IPS DF 6.9 (cell line): ENCODE results near the gene VANGL1.
"Not testable (repeated sequence)": the region's sequence is repeated elsewhere in the genome, so short reads cannot be mapped to it uniquely, and the experiment has no call there.

ENCODE experiments used
- DNase-seq: peaks from one replicate; pipeline ENCODE4 v3.0.0-alpha.2; 2013; ENCODE audit warnings: low read depth, low spot score
- H3K27ac ChIP-seq: one replicate; pipeline ENCODE4 v1.5.1; 2013; ENCODE audit warnings: low read length, control low read depth
- H3K27me3 ChIP-seq: 2 replicates; pipeline ENCODE4 v1.6.1; 2013; ENCODE audit warnings: mild to moderate bottlenecking, low read length; ENCODE audit not compliant: control insufficient read depth, insufficient read depth
- H3K36me3 ChIP-seq: 2 replicates; pipeline ENCODE4 v1.6.1; 2013; ENCODE audit warnings: low read length; ENCODE audit not compliant: control insufficient read depth, insufficient read depth
- H3K4me1 ChIP-seq: 2 replicates; pipeline ENCODE4 v1.6.1; 2013; ENCODE audit warnings: low read length; ENCODE audit not compliant: control insufficient read depth, insufficient read depth
- H3K4me3 ChIP-seq: 2 replicates; pipeline ENCODE4 v1.5.1; 2013; ENCODE audit warnings: mild to moderate bottlenecking, low read length
- H3K9me3 ChIP-seq: 2 replicates; pipeline ENCODE4 v1.6.1; 2013; ENCODE audit warnings: low read length, inconsistent platforms; ENCODE audit not compliant: control insufficient read depth, insufficient read depth
- WGBS: extraction: QIAGEN DNeasy Blood & Tissue Kit; methylation state at CpG from one replicate; pipeline ENCODE4 v1.1.7; 2013; ENCODE audit warnings: mixed read lengths, missing lambda C conversion rate; ENCODE audit not compliant: insufficient read length, insufficient coverage; 5-methylcytosine and 5-hydroxymethylcytosine counted together

VANGL1 gene

DNA sequence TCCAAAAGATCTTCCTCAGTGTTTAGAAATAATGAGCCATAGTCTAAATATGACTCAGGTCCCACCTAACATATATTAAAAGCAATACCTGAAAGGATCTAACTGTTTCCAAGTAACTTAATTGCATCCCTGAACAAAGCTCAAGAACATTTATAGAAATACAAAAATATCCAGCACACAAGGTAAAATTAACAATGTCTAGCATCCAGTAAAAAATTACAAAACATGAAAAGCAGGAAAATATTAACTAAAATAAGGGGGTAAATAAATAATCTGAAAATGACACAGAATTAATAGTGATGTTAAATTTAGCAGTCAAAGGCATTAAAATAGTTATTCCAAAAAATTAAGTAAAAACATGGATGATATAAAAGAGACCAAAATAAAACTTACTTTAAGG, 21.3 kb upstream of the VANGL1 start:
- H3K27me3 ChIP-seq, result no peaks in the 10 kb centered on the region

DNA sequence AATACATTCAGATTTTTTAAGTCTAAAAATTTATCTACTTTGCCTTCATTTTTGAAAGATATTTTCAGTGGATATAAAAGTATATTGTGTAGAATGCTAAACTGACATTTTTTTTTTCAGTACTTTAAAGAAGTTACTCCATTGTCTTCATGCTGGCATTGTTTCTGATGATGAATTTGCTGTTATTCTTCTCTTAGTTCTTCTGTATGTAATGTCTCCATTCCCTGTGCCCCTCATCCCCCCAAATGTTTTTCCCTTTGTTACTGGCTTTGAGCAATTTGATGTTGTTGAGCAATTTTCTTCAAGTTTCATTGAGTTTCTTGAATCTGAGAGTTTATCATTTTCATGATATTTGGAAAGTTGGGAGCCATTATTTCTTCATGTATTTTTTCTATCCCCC, 20.8 kb upstream of the VANGL1 start:
- Histone ChIP-seq H3K27ac (no peak overlapping the region), H3K4me3 (no peak overlapping the region), H3K27me3 (no peaks in the 10 kb centered on the region), H3K36me3 (no peaks in the 10 kb centered on the region), H3K4me1 (no peaks in the 10 kb centered on the region), H3K9me3 (no peaks in the 10 kb centered on the region)
- DNase-seq, result no peak

More for the DNA sequence above, 21.3 kb upstream of the VANGL1 start:
- Histone ChIP-seq H3K36me3 (no peaks in the 10 kb centered on the region), H3K4me1 (no peaks in the 10 kb centered on the region), H3K27ac (no peak overlapping the region), H3K4me3 (no peak overlapping the region), H3K9me3 (no peaks in the 10 kb centered on the region)
- no peak for DNase-seq

DNA sequence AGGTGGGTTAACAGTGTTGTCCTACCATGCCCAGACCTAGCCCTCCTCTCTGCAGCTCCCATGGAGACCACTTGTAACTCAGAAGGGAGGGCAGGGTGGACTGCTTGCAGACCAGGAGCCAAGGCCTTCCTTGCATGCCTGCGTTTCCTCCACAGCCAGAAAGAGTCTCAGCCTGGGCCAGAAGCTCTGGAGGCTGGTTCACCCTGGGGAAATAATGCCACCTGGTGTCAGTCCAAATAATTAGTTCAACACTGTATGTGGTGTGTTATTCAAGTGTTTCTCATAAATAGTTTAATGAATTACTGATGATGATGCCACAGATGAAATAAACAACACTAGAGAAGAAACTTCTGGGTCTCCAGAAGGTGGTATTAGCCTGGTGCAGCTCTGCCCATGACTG, 16.9 kb upstream of the VANGL1 start:
- no peaks in the 10 kb centered on the region for H3K9me3 ChIP-seq
- H3K27me3 ChIP-seq, result no peaks in the 10 kb centered on the region
- DNase-seq, result no peak
- H3K4me3 ChIP-seq, result no peak overlapping the region
- H3K36me3 ChIP-seq, result no peaks in the 10 kb centered on the region
- H3K27ac ChIP-seq, result no peak overlapping the region
- no CpG with 5 or more reads among the region's 1 CpG for WGBS
- no peaks in the 10 kb centered on the region for H3K4me1 ChIP-seq

DNA sequence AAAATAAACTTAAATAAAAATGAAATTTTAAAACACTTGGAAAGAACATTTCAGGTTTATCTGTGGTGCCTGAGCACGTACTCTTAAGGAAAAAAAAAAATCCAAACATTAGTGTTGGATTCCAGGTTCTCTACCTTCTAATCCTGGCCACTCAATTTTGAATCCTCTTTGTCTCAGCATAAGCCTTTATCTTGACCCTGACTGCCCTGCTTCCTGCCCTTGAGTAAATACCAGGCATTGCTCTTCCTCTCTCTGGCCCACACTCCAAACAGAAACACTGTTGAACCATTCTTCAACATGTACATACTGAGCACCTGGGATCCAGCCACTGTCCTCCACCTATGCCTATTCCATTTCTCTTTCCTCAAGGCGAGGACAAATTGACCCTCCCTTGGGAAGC, 11.4 kb upstream of the VANGL1 start:
- no peak overlapping the region for H3K27ac ChIP-seq

DNA sequence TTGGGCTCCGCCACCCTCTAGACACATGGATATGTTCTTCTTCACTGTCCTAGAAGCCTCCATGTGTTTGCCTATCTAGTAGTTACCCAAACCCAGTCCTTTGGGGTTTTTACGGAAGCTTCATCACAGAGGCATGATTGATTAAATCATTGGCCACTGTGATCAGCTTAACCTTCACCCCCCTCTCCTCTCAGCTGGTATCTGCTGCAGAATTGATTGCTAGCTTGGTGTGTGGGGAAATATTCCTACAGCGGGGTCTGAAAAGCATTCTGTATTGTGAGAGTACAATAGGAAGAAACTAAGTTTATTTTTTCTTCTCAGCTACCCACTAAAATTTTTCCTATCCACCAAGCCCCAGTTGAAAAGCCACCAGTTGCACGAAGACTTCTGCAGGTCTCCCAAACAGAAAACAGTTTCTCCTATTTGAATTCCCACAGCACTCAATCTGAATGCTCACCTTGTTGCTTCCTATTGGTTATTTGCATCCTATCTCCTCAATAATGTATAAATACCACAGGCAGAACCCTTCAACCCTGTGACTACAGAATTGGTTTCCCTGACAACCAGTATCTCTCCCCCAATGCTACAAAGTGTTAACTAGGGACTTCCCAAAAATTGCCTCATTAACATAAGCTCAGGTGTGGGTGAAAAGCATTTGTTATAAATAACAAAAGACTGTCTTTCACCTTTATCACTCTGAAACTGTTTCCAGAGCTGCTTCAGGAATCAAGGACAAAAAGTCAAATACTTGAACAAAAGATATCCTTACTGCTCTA, 9.3 kb upstream of the VANGL1 start:
- no peak for DNase-seq
- H3K4me3 ChIP-seq, result no peak overlapping the region
- H3K27me3 ChIP-seq, result no peaks in the 10 kb centered on the region
- no CpG with 5 or more reads among the region's 4 CpGs for WGBS
- no peak overlapping the region for H3K27ac ChIP-seq
- no peaks in the 10 kb centered on the region for H3K9me3 ChIP-seq
- no peaks in the 10 kb centered on the region for H3K36me3 ChIP-seq
- peaks cover 1% of the 10 kb centered on the region for H3K4me1 ChIP-seq

More for the DNA sequence above, 11.4 kb upstream of the VANGL1 start:
- Histone ChIP-seq H3K36me3 (no peaks in the 10 kb centered on the region), H3K4me3 (no peak overlapping the region), H3K27me3 (no peaks in the 10 kb centered on the region), H3K4me1 (peaks cover 1% of the 10 kb centered on the region), H3K9me3 (no peaks in the 10 kb centered on the region)
- DNase-seq, result no peak
- no CpG with 5 or more reads among the region's 2 CpGs for WGBS

DNA sequence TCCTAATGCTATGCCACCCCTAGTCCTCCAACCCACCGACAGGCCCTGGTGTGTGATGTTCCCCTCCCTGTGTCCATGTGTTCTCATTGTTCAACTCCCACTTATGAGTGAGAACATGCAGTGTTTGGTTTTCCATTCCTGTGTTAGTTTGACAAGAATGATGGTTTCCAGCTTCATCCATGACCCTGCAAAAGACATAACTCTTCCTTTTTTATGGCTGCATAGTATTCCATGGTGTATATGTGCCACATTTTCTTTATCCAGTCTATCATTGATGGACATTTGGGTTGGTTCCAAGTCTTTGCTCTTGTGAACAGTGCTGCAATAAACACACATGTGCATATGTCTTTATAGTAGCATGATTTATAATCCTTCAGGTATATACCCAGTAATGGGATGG, 8.2 kb upstream of the VANGL1 start:
- not testable (repeated sequence) for H3K36me3 ChIP-seq, DNase-seq, H3K27me3 ChIP-seq, H3K4me1 ChIP-seq, H3K27ac ChIP-seq, H3K4me3 ChIP-seq, H3K9me3 ChIP-seq
- no CpG with 5 or more reads among the region's 1 CpG for WGBS

DNA sequence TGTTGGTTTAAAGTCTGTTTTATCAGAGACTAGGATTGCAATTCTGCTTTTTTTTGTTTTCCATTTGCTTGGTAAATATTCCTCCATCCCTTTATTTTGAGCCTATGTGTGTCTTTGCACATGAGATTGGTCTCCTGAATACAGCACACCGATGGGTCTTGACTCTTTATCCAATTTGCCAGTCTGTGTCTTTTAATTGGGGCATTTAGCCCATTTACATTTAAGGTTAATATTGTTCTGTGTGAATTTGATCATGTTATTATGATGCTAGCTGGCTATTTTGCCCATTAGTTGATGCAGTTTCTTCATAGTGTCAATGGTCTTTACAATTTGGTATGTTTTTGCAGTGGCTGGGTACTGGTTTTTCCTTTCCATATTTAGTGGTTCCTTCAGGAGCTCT, 4.5 kb upstream of the VANGL1 start:
- not testable (repeated sequence) for H3K36me3 ChIP-seq, DNase-seq, H3K9me3 ChIP-seq, H3K4me3 ChIP-seq, H3K4me1 ChIP-seq, H3K27me3 ChIP-seq, H3K27ac ChIP-seq
- WGBS, result no CpG with 5 or more reads among the region's 1 CpG

DNA sequence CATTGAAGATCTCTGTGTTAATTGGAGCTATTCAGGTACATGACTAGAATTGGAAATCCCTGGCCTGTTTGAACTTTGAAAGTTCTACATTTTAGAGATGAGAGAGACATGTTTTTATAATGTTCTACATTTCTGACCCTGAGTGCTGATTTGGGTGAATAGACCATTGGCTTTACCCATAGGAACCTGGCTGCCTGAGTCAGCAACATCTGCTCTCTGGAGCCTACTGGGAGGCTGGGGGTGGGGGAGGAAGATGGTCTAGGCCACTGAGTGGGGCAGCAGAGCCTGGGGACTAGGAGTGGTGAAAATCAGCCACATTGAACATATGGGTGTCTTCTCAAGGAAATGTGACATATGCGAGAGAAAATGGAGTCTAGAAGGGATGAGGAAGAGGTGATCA, 1.4 kb upstream of the VANGL1 start:
- DNase-seq, result no peak
- Histone ChIP-seq H3K9me3 (no peaks in the 10 kb centered on the region), H3K27me3 (no peaks in the 10 kb centered on the region; the same call in 1 of the 2 replicates), H3K4me3 (no peak overlapping the region), H3K4me1 (no peaks in the 10 kb centered on the region), H3K27ac (no peak overlapping the region), H3K36me3 (no peaks in the 10 kb centered on the region; the same call in 1 of the 2 replicates)
- WGBS, result no CpG with 5 or more reads among the region's 1 CpG

DNA sequence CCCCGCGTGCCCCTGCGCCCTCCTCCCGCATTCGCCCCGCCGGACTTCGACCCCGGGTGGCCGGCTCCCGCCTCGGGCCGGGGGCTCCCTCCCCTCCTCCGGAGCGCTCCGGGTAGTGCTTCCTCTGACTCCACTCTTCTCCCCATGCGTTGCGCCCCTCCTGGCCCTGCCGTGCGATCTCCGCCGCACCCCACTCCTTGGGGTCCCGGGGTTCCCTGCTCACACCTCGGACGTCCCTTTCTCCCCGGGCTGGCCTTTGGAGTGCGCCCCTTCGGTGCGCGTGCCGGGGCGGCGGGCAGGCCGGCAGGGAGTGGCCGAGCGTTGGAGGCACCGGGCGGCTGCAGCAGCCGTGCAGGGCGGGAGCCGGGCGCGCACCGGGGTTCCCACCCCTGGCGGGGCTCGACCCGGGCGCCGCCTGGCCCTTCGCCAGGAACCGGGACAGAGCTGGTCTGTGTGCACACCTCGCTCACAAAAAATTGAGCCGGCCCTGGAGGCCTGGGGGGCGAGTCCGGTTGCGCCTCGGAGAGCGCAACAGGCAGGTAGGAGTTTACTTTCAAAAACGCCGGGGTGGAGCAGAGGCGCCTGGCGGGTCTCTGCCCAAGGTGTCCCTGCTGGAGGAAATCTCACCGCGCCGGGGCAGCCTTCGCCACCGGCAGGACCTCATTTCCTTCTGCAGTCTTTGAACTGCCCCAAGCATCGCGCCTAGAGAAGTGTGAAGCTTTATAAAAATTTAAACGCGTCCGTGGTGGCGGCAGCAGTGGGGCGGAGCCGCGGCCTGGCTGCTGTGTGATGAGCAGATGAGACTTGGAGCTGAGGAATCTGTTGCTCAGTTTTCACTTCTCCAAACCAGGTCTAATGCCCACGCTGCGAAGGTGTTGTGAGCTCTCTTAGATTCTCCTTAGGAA, 650 bp downstream of the VANGL1 start:
- no CpG with 5 or more reads among the region's 78 CpGs for WGBS
- no peaks in the 10 kb centered on the region; the same call in 1 of the 2 replicates for H3K27me3 ChIP-seq
- H3K4me1 ChIP-seq, result no peaks in the 10 kb centered on the region
- no peaks in the 10 kb centered on the region; the same call in 1 of the 2 replicates for H3K36me3 ChIP-seq
- H3K4me3 ChIP-seq, result peak overlapping the region; percentile 56; the same call in 1 of the 2 replicates
- no peak overlapping the region for H3K27ac ChIP-seq
- DNase-seq, result no peak
- no peaks in the 10 kb centered on the region for H3K9me3 ChIP-seq

DNA sequence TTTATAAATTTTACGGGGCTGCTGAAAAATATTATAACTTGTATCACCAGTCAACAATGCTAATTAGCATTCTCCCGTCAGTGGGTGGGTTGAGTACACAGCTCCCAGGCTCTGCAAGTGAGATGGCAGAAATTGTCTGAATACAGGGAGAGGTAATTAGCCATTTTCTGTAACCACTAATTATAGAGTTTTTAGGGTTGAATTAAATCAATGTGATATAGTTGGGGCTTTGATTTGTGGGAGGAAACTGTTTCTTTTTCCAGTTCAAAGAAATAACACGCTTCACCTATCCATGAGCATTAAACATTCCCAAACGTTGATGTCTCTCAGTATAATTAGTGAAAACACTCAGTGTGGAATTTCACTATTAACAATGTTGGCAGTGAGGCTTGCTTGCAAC, 1.5 kb downstream of the VANGL1 start:
- no peaks in the 10 kb centered on the region for H3K9me3 ChIP-seq
- H3K27ac ChIP-seq, result no peak overlapping the region
- no peaks in the 10 kb centered on the region; the same call in 1 of the 2 replicates for H3K27me3 ChIP-seq
- no peaks in the 10 kb centered on the region; the same call in 1 of the 2 replicates for H3K36me3 ChIP-seq
- DNase-seq, result no peak
- no CpG with 5 or more reads among the region's 4 CpGs for WGBS
- H3K4me1 ChIP-seq, result peaks cover 1% of the 10 kb centered on the region; the same call in 1 of the 2 replicates
- H3K4me3 ChIP-seq, result no peak overlapping the region; the same call in 1 of the 2 replicates
